Peyer's patch (tissue), 4 donors: ENCODE data around the gene PGM5.

Experiments
- POLR2A ChIP-seq, 2 donors: fragments of 450-650 bp; IDR thresholded peaks; one replicate each; pipeline ENCODE4 v1.5.1; 2017; ENCODE audit warnings: antibody characterized with exemption in 2 of 2, mild to moderate bottlenecking in 2 of 2, moderate library complexity in 2 of 2
- TF ChIP-seq, protein P1 (sequence below), 6 experiments: fragments of 450-650 bp in 4 of 6; fragments of 200-600 bp in 2 of 6; sonication (generic) in 1 of 6; IDR thresholded peaks; one replicate each; pipeline ENCODE4 v1.5.1; 2017 to 2019; ENCODE audit warnings: antibody characterized with exemption in 6 of 6, mild to moderate bottlenecking in 3 of 6, moderate library complexity in 1 of 6

DNA sequence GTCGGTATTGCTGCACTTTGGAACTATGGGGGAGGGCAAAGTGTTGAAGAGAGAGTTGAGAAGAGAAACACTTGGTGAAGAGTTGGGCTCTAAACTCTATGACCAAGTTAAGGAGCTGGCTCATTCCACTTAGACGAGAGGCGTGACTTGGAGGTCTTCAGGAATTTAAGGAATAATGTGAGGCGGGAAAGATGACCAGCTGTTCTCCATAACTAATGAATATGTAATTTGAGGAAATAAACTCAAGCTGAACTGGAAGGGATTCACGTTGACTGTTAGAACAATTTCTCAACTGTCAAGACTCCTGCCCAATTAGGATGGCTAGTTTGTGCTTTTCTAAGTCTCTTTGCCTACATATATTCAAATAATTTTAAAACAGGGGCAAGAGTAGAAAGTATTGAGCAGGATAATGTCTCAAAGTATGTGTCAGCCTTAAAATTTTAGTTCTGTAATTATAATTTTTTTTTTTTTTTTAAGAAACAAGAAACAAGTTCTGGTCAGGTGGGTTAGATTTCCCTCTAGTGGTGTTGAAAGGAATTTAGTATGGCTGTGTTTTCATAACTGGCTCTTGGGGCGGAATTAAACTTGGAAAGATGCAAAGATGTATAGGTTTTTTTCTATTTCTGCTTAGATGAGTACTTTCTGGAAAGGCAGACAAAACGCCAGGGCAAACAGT lies 150.9 kb downstream of the PGM5 start:
- TF ChIP-seq, protein P1, sequence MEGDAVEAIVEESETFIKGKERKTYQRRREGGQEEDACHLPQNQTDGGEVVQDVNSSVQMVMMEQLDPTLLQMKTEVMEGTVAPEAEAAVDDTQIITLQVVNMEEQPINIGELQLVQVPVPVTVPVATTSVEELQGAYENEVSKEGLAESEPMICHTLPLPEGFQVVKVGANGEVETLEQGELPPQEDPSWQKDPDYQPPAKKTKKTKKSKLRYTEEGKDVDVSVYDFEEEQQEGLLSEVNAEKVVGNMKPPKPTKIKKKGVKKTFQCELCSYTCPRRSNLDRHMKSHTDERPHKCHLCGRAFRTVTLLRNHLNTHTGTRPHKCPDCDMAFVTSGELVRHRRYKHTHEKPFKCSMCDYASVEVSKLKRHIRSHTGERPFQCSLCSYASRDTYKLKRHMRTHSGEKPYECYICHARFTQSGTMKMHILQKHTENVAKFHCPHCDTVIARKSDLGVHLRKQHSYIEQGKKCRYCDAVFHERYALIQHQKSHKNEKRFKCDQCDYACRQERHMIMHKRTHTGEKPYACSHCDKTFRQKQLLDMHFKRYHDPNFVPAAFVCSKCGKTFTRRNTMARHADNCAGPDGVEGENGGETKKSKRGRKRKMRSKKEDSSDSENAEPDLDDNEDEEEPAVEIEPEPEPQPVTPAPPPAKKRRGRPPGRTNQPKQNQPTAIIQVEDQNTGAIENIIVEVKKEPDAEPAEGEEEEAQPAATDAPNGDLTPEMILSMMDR (IDR thresholded peaks at IDR 0.05): peak; percentile 41 to 66 (median 60)
- no peak for TF ChIP-seq POLR2A (IDR thresholded peaks at IDR 0.05)
